GM23338 (cell line): Measurements from ENCODE around the gene RNF187. TPM values are rescaled to one million over a fixed set of nuclear protein-coding genes. Genes with fewer than 3 reads are reported as not detected.

Experiments used
- ATAC-seq: fragments of 200-7000 bp; cut with Tn5 transposase; 3 replicates; pipeline ENCODE4 v1.9.1; 2020
- DNase-seq: peaks from one replicate; pipeline ENCODE4 v3.0.0-alpha.2; 2015; ENCODE audit warnings: low spot score
- H2AFZ ChIP-seq: fragments of 200-600 bp; sonication (generic); 2 replicates; pipeline ENCODE4 v1.8.0; 2016; ENCODE audit warnings: antibody characterized with exemption, mild to moderate bottlenecking, moderate library complexity
- H3F3A ChIP-seq: fragments of 200-600 bp; sonication (generic); replicated peaks from 2 replicates; pipeline ENCODE4 v1.8.0; 2017; ENCODE audit warnings: antibody characterized with exemption, mixed run types, low read depth
- H3K27ac ChIP-seq: fragments of 200-600 bp; sonication (generic); 2 replicates; pipeline ENCODE4 v1.6.1; 2016; ENCODE audit warnings: low read depth
- H3K27me3 ChIP-seq: fragments of 200-600 bp; sonication (generic); 2 replicates; pipeline ENCODE4 v1.8.0; 2016; ENCODE audit warnings: mild to moderate bottlenecking, mixed run types, moderate library complexity; ENCODE audit not compliant: insufficient read depth
- H3K36me3 ChIP-seq: fragments of 200-600 bp; sonication (generic); 2 replicates; pipeline ENCODE4 v1.8.0; 2016; ENCODE audit warnings: mild to moderate bottlenecking; ENCODE audit not compliant: insufficient read depth
- H3K4me1 ChIP-seq: fragments of 200-600 bp; sonication (generic); 2 replicates; pipeline ENCODE4 v1.8.0; 2016; ENCODE audit warnings: mild to moderate bottlenecking, moderate library complexity; ENCODE audit not compliant: insufficient read depth
- H3K4me2 ChIP-seq: fragments of 200-600 bp; sonication (generic); 2 replicates; pipeline ENCODE4 v1.7.1; 2017; ENCODE audit warnings: mixed run types
- H3K4me3 ChIP-seq: fragments of 200-600 bp; sonication (generic); 2 replicates; pipeline ENCODE4 v1.6.1; 2016; ENCODE audit warnings: mixed run types
- H3K79me2 ChIP-seq: fragments of 200-600 bp; sonication (generic); replicated peaks from 2 replicates; pipeline ENCODE4 v1.8.0; 2017; ENCODE audit warnings: mild to moderate bottlenecking; ENCODE audit not compliant: insufficient read depth
- H3K9me2 ChIP-seq: fragments of 200-600 bp; sonication (generic); 2 replicates; pipeline ENCODE4 v1.8.0; 2017; ENCODE audit not compliant: insufficient read depth
- H4K20me1 ChIP-seq: fragments of 200-600 bp; sonication (generic); replicated peaks from 2 replicates; pipeline ENCODE4 v1.8.0; 2017; ENCODE audit warnings: mild to moderate bottlenecking; ENCODE audit not compliant: insufficient read depth
- H3K27ac Mint-ChIP-seq: 2 replicates; pipeline ENCODE4 v1.8.0; 2020; ENCODE audit warnings: inconsistent platforms, mild to moderate bottlenecking, moderate library complexity, mixed read lengths
- H3K27me3 Mint-ChIP-seq: 3 replicates; pipeline ENCODE4 v1.8.0; 2022; ENCODE audit warnings: low read depth, mild to moderate bottlenecking, moderate library complexity, mixed read lengths, inconsistent platforms; ENCODE audit not compliant: insufficient read depth, poor library complexity
- H3K36me3 Mint-ChIP-seq: 3 replicates; pipeline ENCODE4 v1.8.0; 2021; ENCODE audit warnings: low read depth, mild to moderate bottlenecking, inconsistent platforms, moderate library complexity, mixed read lengths
- H3K4me1 Mint-ChIP-seq: 3 replicates; pipeline ENCODE4 v1.8.0; 2020; ENCODE audit warnings: mild to moderate bottlenecking, inconsistent platforms, mixed read lengths
- H3K4me3 Mint-ChIP-seq: 3 replicates; pipeline ENCODE4 v1.8.0; 2021; ENCODE audit warnings: moderate library complexity, mild to moderate bottlenecking, inconsistent platforms, mixed read lengths
- H3K9me3 Mint-ChIP-seq: 3 replicates; pipeline ENCODE4 v1.8.0; 2020; ENCODE audit warnings: moderate library complexity, mild to moderate bottlenecking, inconsistent platforms, mixed read lengths
- CTCF ChIP-seq, 2 experiments: fragments of 200-600 bp in 1 of 2; sonication (generic) in 1 of 2; conservative IDR thresholded peaks; 2 replicates each; pipeline versions ENCODE4 v1.5.1 to v1.6.1; 2016 to 2017; ENCODE audit warnings: antibody characterized with exemption in 2 of 2, low read depth in 2 of 2, mild to moderate bottlenecking in 2 of 2, moderate library complexity in 1 of 2
- EZH2 ChIP-seq: fragments of 200-600 bp; sonication (generic); IDR thresholded peaks from one replicate; pipeline ENCODE4 v1.8.0; 2017; ENCODE audit warnings: antibody characterized with exemption, mild to moderate bottlenecking, low read depth; ENCODE audit not compliant: unreplicated experiment
- EZH2phosphoT487 ChIP-seq: fragments of 200-600 bp; sonication (generic); IDR thresholded peaks from one replicate; pipeline ENCODE4 v1.8.1; 2018; ENCODE audit warnings: antibody characterized with exemption; ENCODE audit not compliant: unreplicated experiment
- NANOG ChIP-seq: IDR thresholded peaks from 2 replicates; pipeline ENCODE4 v1.6.1; 2016; ENCODE audit warnings: antibody characterized with exemption, borderline replicate concordance
- POLR2AphosphoS5 ChIP-seq: IDR thresholded peaks from 2 replicates; pipeline ENCODE4 v1.6.1; 2016; ENCODE audit warnings: antibody characterized with exemption, low read depth
- REST ChIP-seq: IDR thresholded peaks from one replicate; pipeline ENCODE4 v1.6.1; 2018; ENCODE audit warnings: antibody characterized with exemption; ENCODE audit not compliant: unreplicated experiment
- polyA plus RNA-seq: library from polyadenylated mRNA; unstranded; fragments of >200 nt; fragmentation: Nextera tagmentation; extraction: Ambion mirVana; gene quantifications from 2 replicates; pipeline ENCODE4 v1.2.1, GENCODE V29; 2016
- total RNA-seq: library from RNA; depleted of rRNA; stranded (reverse); fragments of >200 nt; shearing (Covaris generic); gene quantifications from 2 replicates; pipeline ENCODE4 v1.2.3, GENCODE V29; 2014

The RNF187 gene
- total and polyA plus RNA-seq, 2 experiments from 2014 or later, result 24.8 to 55.3 TPM

- H3K27ac Mint-ChIP-seq, result no peak overlapping the region
- peaks cover 44% of the 10 kb centered on the region for H3K27me3 Mint-ChIP-seq
These were observed 15.9 kb upstream of the RNF187 start for GRCh38 chr1:228471154-228471761.

DNA sequence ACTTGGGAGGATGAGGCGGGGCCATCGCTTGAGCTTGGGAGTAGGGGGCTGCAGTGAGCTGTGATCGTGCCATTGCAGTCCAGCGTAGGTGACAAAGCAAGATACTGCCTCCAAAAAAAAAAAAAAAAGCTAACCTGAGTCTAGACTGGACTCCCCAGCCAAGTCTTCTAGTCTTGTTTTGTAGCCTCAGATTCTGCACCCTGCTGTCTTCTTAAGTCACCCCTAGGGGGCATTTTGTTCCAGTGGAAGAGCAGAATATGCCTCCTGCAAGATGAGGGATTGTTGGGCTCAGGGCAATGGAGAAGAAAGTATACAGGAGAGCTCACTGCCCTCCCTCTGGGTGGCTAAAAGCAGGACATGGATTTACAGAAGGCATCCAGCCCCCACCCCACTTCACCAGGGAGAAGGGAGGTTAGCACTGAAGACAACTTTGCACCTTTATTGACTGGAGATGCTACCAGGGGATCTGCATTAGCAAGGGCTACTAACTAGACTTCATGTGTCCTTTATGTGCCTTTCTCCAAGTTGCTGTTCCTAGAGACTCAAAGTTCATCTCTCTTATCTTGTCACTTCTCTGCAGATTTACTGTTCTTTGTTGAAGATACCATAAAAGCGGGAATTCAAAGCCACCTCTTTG lies 15.3 kb upstream of the RNF187 start:
- Mint-ChIP-seq H3K4me1 (peaks cover 40% of the 10 kb centered on the region), H3K9me3 (no peaks in the 10 kb centered on the region; the same call in 1 of the 3 replicates), H3K27ac (no peak overlapping the region), H3K4me3 (no peak overlapping the region), H3K36me3 (no peaks in the 10 kb centered on the region; the same call in 2 of the 3 replicates), H3K27me3 (peaks cover 39% of the 10 kb centered on the region)
- Histone ChIP-seq H3K27me3 (peaks cover 59% of the 10 kb centered on the region), H3K4me3 (no peak overlapping the region), H3K27ac (no peak overlapping the region), H3K4me2 (0 out of 2 replicates have a peak overlapping the region, but pooled peaks have one; percentile 26), H3F3A (0 out of 2 replicates have a peak, but pooled peaks cover 8% of the 10 kb centered on the region), H3K36me3 (no peaks in the 10 kb centered on the region), H3K79me2 (no peaks in the 10 kb centered on the region), H4K20me1 (no peaks in the 10 kb centered on the region), H2AFZ (peak overlapping the region; percentile 69), H3K9me2 (no peaks in the 10 kb centered on the region), H3K4me1 (peaks cover 57% of the 10 kb centered on the region)
- ATAC-seq (peak; percentile 49), DNase-seq (peak; percentile 93)
- TF ChIP-seq CTCF (conservative IDR thresholded peaks at IDR 0.05; ENCODE audit: low read depth in 2 of 2) (peak; percentile 81 to 84), REST (no peak), POLR2AphosphoS5 (no peak), EZH2phosphoT487 (no peak)

More at GRCh38 chr1:228471154-228471761, 15.9 kb upstream of the RNF187 start:
- peaks cover 52% of the 10 kb centered on the region for H3K4me1 ChIP-seq
- peaks cover 66% of the 10 kb centered on the region for H3K27me3 ChIP-seq
- H3K79me2 ChIP-seq, result no peaks in the 10 kb centered on the region
- H4K20me1 ChIP-seq, result no peaks in the 10 kb centered on the region
- no peak for DNase-seq
- H3K4me1 Mint-ChIP-seq, result peaks cover 37% of the 10 kb centered on the region
- no peaks in the 10 kb centered on the region for H3K36me3 ChIP-seq
- H3F3A ChIP-seq, result 0 out of 2 replicates have a peak, but pooled peaks cover 8% of the 10 kb centered on the region
- no peak for TF ChIP-seq NANOG
- no peak for TF ChIP-seq REST
- no peak for TF ChIP-seq EZH2
- 0 out of 2 replicates have a peak overlapping the region, but pooled peaks have one; percentile 26 for H3K4me2 ChIP-seq
- no peaks in the 10 kb centered on the region; the same call in 2 of the 3 replicates for H3K36me3 Mint-ChIP-seq
- no peak overlapping the region for H3K4me3 Mint-ChIP-seq
- no peak overlapping the region for H3K27ac ChIP-seq
- ATAC-seq, result no peak
- peak overlapping the region; percentile 34; the same call in 1 of the 2 replicates for H3K4me3 ChIP-seq
- H3K9me3 Mint-ChIP-seq, result no peaks in the 10 kb centered on the region; the same call in 1 of the 3 replicates
- H2AFZ ChIP-seq, result no peak overlapping the region
- no peaks in the 10 kb centered on the region for H3K9me2 ChIP-seq
